T47D (cell line): ENCODE data around the gene KIAA0513.
"Not testable (repeated sequence)": the region's sequence is repeated elsewhere in the genome, so short reads cannot be mapped to it uniquely, and the experiment has no call there.

Experiments used
- DNase-seq, 2 experiments: peaks; one replicate each; pipeline versions ENCODE4 v3.0.0 to v3.0.0-alpha.2; 2011 to 2012; ENCODE audit warnings: low read depth in 1 of 2, low spot score in 1 of 2
- JUND ChIP-seq: IDR thresholded peaks from 2 replicates; pipeline ENCODE4 v1.6.1; 2012; ENCODE audit warnings: low read depth
- in situ Hi-C: cut with HindIII; loops from 2 replicates; pipeline ENCODE4 v1.10.0; 2016; ENCODE audit warnings: low sequenced_read_pairs, low pct_unique_long_range_greater_than_20kb

The KIAA0513 gene

GRCh38 chr16:85027958-85028684 lies 526 bp downstream of the KIAA0513 start:
- in situ Hi-C loops = no loop called here
- TF ChIP-seq JUND = no peak
- DNase-seq = no peak

DNA sequence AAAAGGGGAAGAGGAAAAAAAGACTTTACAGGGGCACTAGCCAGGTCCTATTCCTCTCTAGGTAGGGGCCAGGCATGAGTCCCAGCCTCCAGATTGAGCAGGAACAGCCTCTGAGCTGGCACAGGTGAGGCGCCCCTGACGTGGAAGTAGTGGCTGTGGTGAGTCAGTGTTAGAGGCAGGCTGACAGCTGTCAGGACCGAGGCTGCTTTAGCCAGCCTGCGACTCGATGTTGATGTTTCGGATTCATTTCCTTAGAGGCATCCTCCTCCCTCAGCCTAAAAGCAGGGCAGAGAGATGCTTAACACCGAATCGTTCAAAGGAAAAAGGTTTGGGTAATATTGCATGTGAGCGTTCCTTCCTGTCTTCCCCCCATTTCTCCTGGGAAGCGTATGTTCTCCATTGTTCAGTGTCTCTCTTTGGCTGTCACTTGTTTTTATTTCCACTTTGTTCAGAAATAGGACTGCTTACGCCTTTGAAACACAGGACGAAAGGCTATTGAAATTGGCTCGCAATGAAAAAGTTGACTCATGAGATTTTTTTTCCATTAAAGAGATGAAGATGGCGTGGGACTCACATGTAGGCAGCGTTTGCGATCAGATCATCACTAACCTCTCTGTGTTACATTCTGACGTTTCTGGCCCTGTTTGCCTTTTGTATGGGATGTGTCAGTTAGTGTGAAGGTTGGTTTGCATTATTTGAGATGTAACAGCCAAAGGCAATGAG lies 1.3 kb downstream of the KIAA0513 start:
- no peak for TF ChIP-seq JUND
- in situ Hi-C loops = no loop called here
- peak; percentile 58 to 66 for DNase-seq

DNA sequence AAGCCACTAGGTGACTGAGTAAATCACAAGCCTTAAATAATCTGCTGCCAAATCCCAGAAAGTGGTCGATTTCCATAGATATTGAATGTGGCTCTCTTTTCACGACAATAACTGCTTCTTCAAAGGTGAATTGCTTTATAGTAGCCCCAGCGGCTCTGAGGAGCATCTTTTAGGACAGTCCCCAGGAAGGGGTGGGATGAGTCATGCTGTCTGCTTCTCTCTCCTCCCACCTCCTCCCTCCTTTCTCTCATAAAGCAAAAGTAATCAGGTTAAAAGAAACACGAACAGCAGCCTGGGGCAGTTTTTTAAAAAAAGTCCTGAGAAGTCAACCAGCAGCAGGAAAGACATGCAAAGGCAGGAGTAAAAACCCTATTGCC lies 1.8 kb downstream of the KIAA0513 start:
- in situ Hi-C loops = no loop called here
- no peak for TF ChIP-seq JUND
- DNase-seq = peak in 1 of 2 experiments; percentile 63

- in situ Hi-C loops = no loop called here
- no peak for TF ChIP-seq JUND
- no peak for DNase-seq
Measured at GRCh38 chr16:85029981-85030401, 2.4 kb downstream of the KIAA0513 start.

DNA sequence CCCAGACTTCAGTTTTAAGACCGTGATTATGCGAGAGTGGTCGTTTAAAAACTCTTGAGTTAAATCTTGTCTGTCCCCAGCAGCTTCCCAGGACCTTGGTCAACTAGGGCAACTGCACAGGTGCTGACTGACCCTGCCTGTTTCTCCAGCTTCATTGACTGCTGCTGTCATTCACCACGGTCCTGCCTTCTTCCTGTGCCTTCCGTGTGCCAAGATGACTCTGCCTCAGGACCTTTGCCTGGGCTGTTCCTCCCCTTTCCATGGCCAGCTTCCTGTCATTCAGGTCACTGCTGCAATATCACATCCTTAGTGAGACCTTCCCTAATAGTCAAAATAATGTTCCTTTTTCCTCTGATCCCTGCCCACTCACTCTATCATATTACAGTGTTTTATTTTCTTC lies 3.9 kb downstream of the KIAA0513 start:
- TF ChIP-seq JUND = no peak
- peak in 1 of 2 experiments; percentile 81 for DNase-seq
- in situ Hi-C loops = no loop called here

DNA sequence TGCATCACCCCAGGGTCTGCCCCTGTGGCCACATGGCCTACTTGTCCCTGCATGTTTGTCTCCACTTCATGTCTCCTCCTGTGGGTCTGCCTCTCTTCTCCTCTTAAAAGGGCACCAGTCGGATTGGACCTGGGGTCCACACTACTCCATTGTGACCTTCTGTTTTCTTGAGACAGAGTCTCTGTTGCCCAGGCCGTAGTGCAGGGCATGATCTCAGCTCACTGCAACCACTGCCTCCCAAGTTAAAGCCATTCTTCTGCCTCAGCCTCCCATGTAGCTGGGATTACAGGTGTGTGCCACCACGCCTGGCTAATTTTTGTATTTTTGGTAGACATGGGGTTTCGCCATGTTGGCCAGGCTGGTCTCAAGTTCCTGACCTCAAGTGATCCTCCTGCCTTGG lies 4.6 kb downstream of the KIAA0513 start:
- DNase-seq, in situ Hi-C loops: not testable (repeated sequence)

- in situ Hi-C loops = no loop called here
- no peak for TF ChIP-seq JUND
- DNase-seq = no peak
Measured at GRCh38 chr16:85033171-85033570, 5.6 kb downstream of the KIAA0513 start.

DNA sequence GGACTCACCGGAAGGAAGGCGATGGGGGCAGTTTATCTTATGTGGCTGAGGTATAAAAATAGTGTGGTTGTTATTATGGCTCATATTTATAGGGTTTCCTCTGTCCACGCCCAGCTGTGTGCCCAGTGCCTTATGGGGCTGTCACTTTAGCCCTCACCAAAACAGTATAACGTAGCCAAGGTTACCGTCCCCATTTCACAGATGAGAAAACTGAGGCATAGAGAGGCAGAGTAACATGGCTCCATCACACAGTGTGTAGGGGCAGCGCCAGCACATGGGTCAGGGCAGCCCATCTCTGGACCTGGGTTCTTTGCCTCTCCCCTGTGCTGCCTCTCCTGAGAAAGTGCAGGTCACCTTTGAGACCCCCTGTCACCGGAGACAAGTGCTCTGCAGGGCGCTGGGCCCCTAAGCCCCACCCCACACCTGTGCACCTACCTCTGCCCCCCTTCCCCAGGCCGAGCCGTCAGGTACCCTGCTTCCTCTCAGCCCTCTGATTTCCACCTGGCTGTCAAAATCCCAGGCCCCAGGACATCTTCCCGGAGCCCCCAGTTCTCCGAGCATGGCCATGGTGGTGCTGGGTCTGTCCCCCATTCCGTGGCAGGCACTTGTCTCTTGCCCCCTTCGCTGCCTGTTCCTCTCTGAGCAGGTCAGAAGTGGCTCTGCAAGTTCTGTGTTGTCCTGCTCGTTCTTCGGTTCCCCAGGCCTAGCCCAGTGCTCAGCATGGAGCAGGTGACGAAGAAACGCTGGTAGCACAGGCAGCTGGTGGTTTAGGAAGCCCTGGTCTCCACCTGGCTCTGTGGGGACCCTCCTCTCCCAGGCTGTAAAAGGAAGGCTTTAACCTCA lies 7.2 kb downstream of the KIAA0513 start:
- no peak for DNase-seq
- in situ Hi-C loops = no loop called here
- TF ChIP-seq JUND = no peak

- DNase-seq = no peak
- no peak for TF ChIP-seq JUND
- in situ Hi-C loops = no loop called here
Measured at GRCh38 chr16:85036236-85037049, 8.8 kb downstream of the KIAA0513 start.

DNA sequence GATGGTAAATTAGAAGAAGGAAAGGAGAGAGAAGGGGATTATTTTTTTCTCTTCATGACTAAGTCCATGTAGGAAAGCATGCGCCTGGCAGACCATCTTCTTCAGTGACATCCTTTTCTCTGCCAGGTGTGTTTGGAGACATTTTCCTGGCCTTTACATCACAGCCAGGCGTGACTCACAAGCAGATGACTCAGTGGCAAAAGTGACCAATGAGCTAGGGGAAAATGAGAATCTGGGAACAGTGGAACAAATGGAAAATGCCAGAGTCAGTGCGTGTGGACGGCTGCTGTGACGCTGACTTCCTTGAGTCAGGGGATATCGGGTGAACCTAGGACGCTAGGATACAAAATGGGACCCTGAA lies 9.4 kb downstream of the KIAA0513 start:
- TF ChIP-seq JUND = no peak
- in situ Hi-C loops = no loop called here
- no peak for DNase-seq

GRCh38 chr16:85037721-85038120 lies 10.1 kb downstream of the KIAA0513 start:
- DNase-seq = no peak
- in situ Hi-C loops = no loop called here
- no peak for TF ChIP-seq JUND

- TF ChIP-seq JUND = no peak
- in situ Hi-C loops = no loop called here
- no peak for DNase-seq
Measured at GRCh38 chr16:85040685-85041084, 13.1 kb downstream of the KIAA0513 start.
